Measurements from ENCODE around the gene C2orf78.

Gene C2orf78

DNA sequence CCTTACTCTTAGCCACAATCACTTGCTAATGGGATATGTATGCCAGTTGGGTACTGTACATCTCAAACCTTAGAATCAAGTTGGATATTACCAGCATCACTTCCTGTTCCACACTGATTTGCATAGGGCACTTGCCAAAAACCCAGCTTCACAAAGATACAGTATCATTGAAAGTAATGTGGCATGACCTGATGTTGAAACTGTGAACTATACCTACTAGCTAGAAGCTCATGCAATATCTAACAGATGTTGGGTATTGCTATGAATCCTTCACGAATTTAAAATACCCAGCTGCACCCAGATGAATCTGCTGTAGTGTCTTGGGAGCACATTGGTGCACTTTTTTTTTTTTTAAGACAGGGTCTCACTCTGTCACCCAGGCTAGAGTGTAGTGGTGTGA is 38.3 kb downstream of the C2orf78 start:
- H4K8ac ChIP-seq (ENCODE audit: low read depth, low read length) = no peak overlapping the region
- H3K36me3 ChIP-seq (ENCODE audit: control insufficient read depth in 1 of 2, insufficient read depth in 2 of 2, low read length in 2 of 2) = no peaks in the 10 kb centered on the region
- H2BK120ac ChIP-seq (ENCODE audit: insufficient read depth, low read length, poor library complexity) = no peak overlapping the region
- no peak overlapping the region for H2BK5ac ChIP-seq (ENCODE audit: low read depth, low read length, poor library complexity)
- no peak overlapping the region for H3K14ac ChIP-seq (ENCODE audit: low read length)
- no peaks in the 10 kb centered on the region for H3K27me3 ChIP-seq (ENCODE audit: insufficient read depth, low read length)
- H3K18ac ChIP-seq (ENCODE audit: low read length) = no peak overlapping the region
- H4K12ac ChIP-seq (ENCODE audit: low read depth, low read length) = no peak overlapping the region
- no CpG with 5 or more reads among the region's 1 CpG for WGBS (ENCODE audit: extremely low coverage, insufficient coverage, insufficient read length)
- H4K91ac ChIP-seq (ENCODE audit: low read depth, low read length) = no peak overlapping the region
- no peaks in the 10 kb centered on the region for H3K4me1 ChIP-seq (ENCODE audit: control insufficient read depth in 1 of 2, insufficient read depth in 2 of 2, low read length in 2 of 2)
- no peak overlapping the region for H3K9ac ChIP-seq (ENCODE audit: low read length)
- H3K9me3 ChIP-seq (ENCODE audit: insufficient read depth, low read depth, low read length) = no peaks in the 10 kb centered on the region
- no peak overlapping the region for H3K4ac ChIP-seq (ENCODE audit: low read depth, low read length)
- no peak overlapping the region for H3K4me3 ChIP-seq (ENCODE audit: low read depth, low read length)
- no peak overlapping the region for H3K23ac ChIP-seq (ENCODE audit: low read length)
- no peak overlapping the region for H2AK5ac ChIP-seq (ENCODE audit: low read length)
- no peaks in the 10 kb centered on the region for H3K79me1 ChIP-seq (ENCODE audit: low read length)
- no peak for DNase-seq
- H2AFZ ChIP-seq (ENCODE audit: insufficient read depth, low read length, poor library complexity) = no peak overlapping the region
- no peak overlapping the region for H3K4me2 ChIP-seq (ENCODE audit: low read length)
- H3K79me2 ChIP-seq (ENCODE audit: control insufficient read depth, insufficient read depth, low read length, poor library complexity) = no peaks in the 10 kb centered on the region
- H2BK12ac ChIP-seq (ENCODE audit: low read length) = no peak overlapping the region
- no peak overlapping the region for H3K27ac ChIP-seq (ENCODE audit: low read depth, low read length)

DNA sequence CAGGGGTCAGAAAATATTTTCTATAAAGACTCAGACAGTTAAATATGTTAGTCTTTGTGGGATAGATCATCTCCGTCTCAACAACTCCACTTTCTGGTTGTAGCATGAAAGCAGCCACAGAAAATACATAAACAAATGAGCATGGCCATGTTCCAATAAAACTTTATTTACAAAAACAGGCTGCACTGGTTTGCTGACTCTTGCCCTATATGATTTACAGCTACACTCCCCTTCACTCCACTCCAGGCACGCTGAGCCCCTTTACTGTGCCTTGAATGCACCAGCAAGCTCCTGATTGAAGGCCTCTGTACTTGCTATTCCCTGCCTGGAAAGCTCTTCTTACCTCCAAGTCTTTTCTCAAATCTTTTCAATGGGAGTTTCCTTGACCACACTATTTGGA is 39.0 kb downstream of the C2orf78 start:
- Histone ChIP-seq H3K4me2 (ENCODE audit: low read length) (no peak overlapping the region), H2AFZ (ENCODE audit: insufficient read depth, low read length, poor library complexity) (no peak overlapping the region), H3K9ac (ENCODE audit: low read length) (no peak overlapping the region), H3K14ac (ENCODE audit: low read length) (no peak overlapping the region), H3K36me3 (ENCODE audit: control insufficient read depth in 1 of 2, insufficient read depth in 2 of 2, low read length in 2 of 2) (no peaks in the 10 kb centered on the region), H3K18ac (ENCODE audit: low read length) (no peak overlapping the region), H3K79me2 (ENCODE audit: control insufficient read depth, insufficient read depth, low read length, poor library complexity) (no peaks in the 10 kb centered on the region), H3K23ac (ENCODE audit: low read length) (no peak overlapping the region), H2BK120ac (ENCODE audit: insufficient read depth, low read length, poor library complexity) (no peak overlapping the region), H3K27ac (ENCODE audit: low read depth, low read length) (no peak overlapping the region), H2BK12ac (ENCODE audit: low read length) (no peak overlapping the region), H3K4me1 (ENCODE audit: control insufficient read depth in 1 of 2, insufficient read depth in 2 of 2, low read length in 2 of 2) (no peaks in the 10 kb centered on the region), H4K8ac (ENCODE audit: low read depth, low read length) (no peak overlapping the region), H3K27me3 (ENCODE audit: insufficient read depth, low read length) (no peaks in the 10 kb centered on the region), H4K91ac (ENCODE audit: low read depth, low read length) (no peak overlapping the region), H3K9me3 (ENCODE audit: insufficient read depth, low read depth, low read length) (no peaks in the 10 kb centered on the region), H3K4me3 (ENCODE audit: low read depth, low read length) (no peak overlapping the region), H2AK5ac (ENCODE audit: low read length) (no peak overlapping the region), H4K12ac (ENCODE audit: low read depth, low read length) (no peak overlapping the region), H2BK5ac (ENCODE audit: low read depth, low read length, poor library complexity) (no peak overlapping the region), H3K79me1 (ENCODE audit: low read length) (no peaks in the 10 kb centered on the region), H3K4ac (ENCODE audit: low read depth, low read length) (no peak overlapping the region)
- WGBS (ENCODE audit: extremely low coverage, insufficient coverage, insufficient read length) = no CpG with 5 or more reads among the region's 2 CpGs
- DNase-seq = no peak

DNA sequence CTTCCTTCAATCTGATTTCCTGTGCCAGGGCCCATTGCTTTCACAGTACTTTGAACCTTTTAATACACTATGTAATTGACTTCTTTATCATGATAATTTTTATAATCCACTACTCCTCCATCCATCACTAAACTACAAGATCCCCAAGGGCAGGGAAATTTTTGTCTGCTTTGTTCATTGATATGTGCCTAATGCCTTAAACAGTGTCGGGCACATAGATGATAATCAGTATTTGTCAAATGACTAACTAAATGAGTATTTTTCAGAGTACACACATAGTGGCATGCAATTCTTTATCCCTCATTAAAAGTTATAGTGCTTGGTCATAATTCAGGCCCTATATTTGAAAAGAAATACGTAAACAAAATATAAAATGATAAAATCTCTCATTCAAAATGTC is 39.4 kb downstream of the C2orf78 start:
- Histone ChIP-seq H2BK5ac (ENCODE audit: low read depth, low read length, poor library complexity) (no peak overlapping the region), H2AFZ (ENCODE audit: insufficient read depth, low read length, poor library complexity) (no peak overlapping the region), H3K23ac (ENCODE audit: low read length) (no peak overlapping the region), H3K4me2 (ENCODE audit: low read length) (no peak overlapping the region), H4K91ac (ENCODE audit: low read depth, low read length) (no peak overlapping the region), H3K14ac (ENCODE audit: low read length) (no peak overlapping the region), H3K27ac (ENCODE audit: low read depth, low read length) (no peak overlapping the region), H3K9me3 (ENCODE audit: insufficient read depth, low read depth, low read length) (no peaks in the 10 kb centered on the region), H3K36me3 (ENCODE audit: control insufficient read depth in 1 of 2, insufficient read depth in 2 of 2, low read length in 2 of 2) (no peaks in the 10 kb centered on the region), H4K8ac (ENCODE audit: low read depth, low read length) (no peak overlapping the region), H3K4me1 (ENCODE audit: control insufficient read depth in 1 of 2, insufficient read depth in 2 of 2, low read length in 2 of 2) (no peaks in the 10 kb centered on the region), H3K27me3 (ENCODE audit: insufficient read depth, low read length) (no peaks in the 10 kb centered on the region), H3K4ac (ENCODE audit: low read depth, low read length) (no peak overlapping the region), H4K12ac (ENCODE audit: low read depth, low read length) (no peak overlapping the region), H3K9ac (ENCODE audit: low read length) (no peak overlapping the region), H3K79me1 (ENCODE audit: low read length) (no peaks in the 10 kb centered on the region), H3K79me2 (ENCODE audit: control insufficient read depth, insufficient read depth, low read length, poor library complexity) (no peaks in the 10 kb centered on the region), H2BK120ac (ENCODE audit: insufficient read depth, low read length, poor library complexity) (no peak overlapping the region), H3K18ac (ENCODE audit: low read length) (no peak overlapping the region), H2BK12ac (ENCODE audit: low read length) (no peak overlapping the region), H2AK5ac (ENCODE audit: low read length) (no peak overlapping the region), H3K4me3 (ENCODE audit: low read depth, low read length) (no peak overlapping the region)
- no CpG with 5 or more reads among the region's 2 CpGs for WGBS (ENCODE audit: extremely low coverage, insufficient coverage, insufficient read length)
- DNase-seq = no peak

DNA sequence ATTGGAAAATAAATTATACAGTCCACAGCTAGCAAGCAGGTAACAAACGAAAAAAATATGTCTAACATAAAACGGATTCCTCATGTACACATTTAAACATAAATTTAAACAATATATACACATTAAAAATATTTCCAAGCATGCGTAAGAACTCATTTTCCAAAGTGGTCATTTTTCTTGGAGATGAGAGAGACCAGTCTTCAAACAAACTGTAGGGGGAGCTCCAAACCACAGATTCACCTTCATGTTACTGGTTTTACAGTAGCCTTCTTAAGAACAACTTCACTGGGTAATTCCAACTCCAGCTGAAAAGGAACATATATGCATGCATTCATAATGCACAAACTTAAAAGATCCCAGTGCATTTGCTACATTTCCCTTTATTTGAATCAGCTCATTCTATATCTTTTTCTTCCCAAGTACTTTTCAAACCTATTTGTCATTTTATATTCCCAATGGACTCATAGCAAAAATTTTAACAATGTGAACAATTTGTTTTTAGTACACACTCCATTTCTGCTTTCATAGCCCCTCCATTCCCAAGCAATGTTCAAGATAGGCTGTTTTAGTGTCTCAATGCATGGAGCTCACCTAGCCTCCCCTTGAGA is 40.0 kb downstream of the C2orf78 start:
- no peak overlapping the region for H3K4ac ChIP-seq (ENCODE audit: low read depth, low read length)
- no peak overlapping the region for H2AFZ ChIP-seq (ENCODE audit: insufficient read depth, low read length, poor library complexity)
- no peak overlapping the region for H4K8ac ChIP-seq (ENCODE audit: low read depth, low read length)
- no peak overlapping the region for H3K27ac ChIP-seq (ENCODE audit: low read depth, low read length)
- no peak overlapping the region for H3K9ac ChIP-seq (ENCODE audit: low read length)
- H3K23ac ChIP-seq (ENCODE audit: low read length) = no peak overlapping the region
- H3K79me1 ChIP-seq (ENCODE audit: low read length) = peaks cover 2% of the 10 kb centered on the region
- no peaks in the 10 kb centered on the region for H3K4me1 ChIP-seq (ENCODE audit: control insufficient read depth in 1 of 2, insufficient read depth in 2 of 2, low read length in 2 of 2)
- no peak overlapping the region for H3K4me3 ChIP-seq (ENCODE audit: low read depth, low read length)
- no peaks in the 10 kb centered on the region for H3K27me3 ChIP-seq (ENCODE audit: insufficient read depth, low read length)
- no peak overlapping the region for H2BK120ac ChIP-seq (ENCODE audit: insufficient read depth, low read length, poor library complexity)
- peak; percentile 46 to 87 for DNase-seq
- H4K12ac ChIP-seq (ENCODE audit: low read depth, low read length) = no peak overlapping the region
- H4K91ac ChIP-seq (ENCODE audit: low read depth, low read length) = no peak overlapping the region
- no peak overlapping the region for H2AK5ac ChIP-seq (ENCODE audit: low read length)
- no peak overlapping the region for H3K18ac ChIP-seq (ENCODE audit: low read length)
- H2BK5ac ChIP-seq (ENCODE audit: low read depth, low read length, poor library complexity) = no peak overlapping the region
- H3K4me2 ChIP-seq (ENCODE audit: low read length) = no peak overlapping the region
- H3K9me3 ChIP-seq (ENCODE audit: insufficient read depth, low read depth, low read length) = no peaks in the 10 kb centered on the region
- WGBS (ENCODE audit: extremely low coverage, insufficient coverage, insufficient read length) = 80% methylated on average over 1 of the region's 3 CpGs
- H3K79me2 ChIP-seq (ENCODE audit: control insufficient read depth, insufficient read depth, low read length, poor library complexity) = peaks cover 2% of the 10 kb centered on the region
- no peak overlapping the region for H2BK12ac ChIP-seq (ENCODE audit: low read length)
- no peak overlapping the region for H3K14ac ChIP-seq (ENCODE audit: low read length)
- H3K36me3 ChIP-seq (ENCODE audit: control insufficient read depth in 1 of 2, insufficient read depth in 2 of 2, low read length in 2 of 2) = no peaks in the 10 kb centered on the region

All from trophoblast cell (in vitro differentiated cells and primary cell).